Hematopoietic multipotent progenitor cell treated with erythropoietin and hydrocortisone succinate and interleukin-3 and kit ligand, for 6 days (in vitro differentiated cells): ENCODE measurements around the gene NRXN2.

Experiments used
- DNase-seq: peaks from one replicate; pipeline ENCODE4 v3.0.0-alpha.2; 2015

NRXN2 gene

GRCh38 chr11:64694821-64695365 is 28.1 kb downstream of the NRXN2 start:
- DNase-seq, result no peak

- no peak for DNase-seq
These were observed 28.8 kb downstream of the NRXN2 start for GRCh38 chr11:64694026-64694755.

GRCh38 chr11:64692764-64693331 is 30.1 kb downstream of the NRXN2 start:
- no peak for DNase-seq

- no peak for DNase-seq
These were observed 31.5 kb downstream of the NRXN2 start for GRCh38 chr11:64691543-64691942.

- no peak for DNase-seq
These were observed 32.8 kb downstream of the NRXN2 start for GRCh38 chr11:64690235-64690634.

GRCh38 chr11:64688534-64688982 is 34.4 kb downstream of the NRXN2 start:
- DNase-seq, result peak; percentile 97

GRCh38 chr11:64687643-64688533 is 35.1 kb downstream of the NRXN2 start:
- no peak for DNase-seq

GRCh38 chr11:64687204-64687603 is 35.8 kb downstream of the NRXN2 start:
- no peak for DNase-seq

- DNase-seq, result no peak
These were observed 36.4 kb downstream of the NRXN2 start for GRCh38 chr11:64686466-64687170.

- no peak for DNase-seq
These were observed 37.5 kb downstream of the NRXN2 start for GRCh38 chr11:64685536-64685935.

- no peak for DNase-seq
These were observed 38.6 kb downstream of the NRXN2 start for GRCh38 chr11:64684357-64684756.

GRCh38 chr11:64681171-64681570 is 41.8 kb downstream of the NRXN2 start:
- DNase-seq, result no peak

GRCh38 chr11:64679846-64680245 is 43.2 kb downstream of the NRXN2 start:
- DNase-seq, result no peak

GRCh38 chr11:64677441-64678023 is 45.5 kb downstream of the NRXN2 start:
- no peak for DNase-seq

- DNase-seq, result no peak
These were observed 46.8 kb downstream of the NRXN2 start for GRCh38 chr11:64676261-64676615.

GRCh38 chr11:64675450-64676260 is 47.3 kb downstream of the NRXN2 start:
- DNase-seq, result no peak

GRCh38 chr11:64674774-64675173 is 48.2 kb downstream of the NRXN2 start:
- DNase-seq, result no peak

- DNase-seq, result no peak
These were observed 49.7 kb downstream of the NRXN2 start for GRCh38 chr11:64673279-64673678.

- no peak for DNase-seq
These were observed 50.1 kb downstream of the NRXN2 start for GRCh38 chr11:64672875-64673274.

GRCh38 chr11:64670975-64671374 is 52.0 kb downstream of the NRXN2 start:
- no peak for DNase-seq

GRCh38 chr11:64667154-64667745 is 55.7 kb downstream of the NRXN2 start:
- DNase-seq, result no peak
